ENCODE results near the gene CTDSP2.

Gene CTDSP2

GRCh38 chr12:57826966-57827365 lies 19.6 kb downstream of the CTDSP2 start:
- no peak for TF ChIP-seq CTCF (IDR thresholded peaks at IDR 0.05; ENCODE audit: low read depth, low read length, missing control alignments)
- in situ Hi-C loops (cut with HindIII; ENCODE audit: low sequenced_read_pairs), result loop anchor here (5.0 kb wide), 1 partner anchor 75 kb away; no protein-coding TSS in a partner anchor
- no peak for DNase-seq (ENCODE audit: low read depth)
- no peak overlapping the region for H3K4me3 ChIP-seq (ENCODE audit: low read depth, low read length)

- no peak for TF ChIP-seq CTCF (IDR thresholded peaks at IDR 0.05; ENCODE audit: low read depth, low read length, missing control alignments)
- H3K4me3 ChIP-seq (ENCODE audit: low read depth, low read length), result no peak overlapping the region
- DNase-seq (ENCODE audit: low read depth), result no peak
- in situ Hi-C loops (cut with HindIII; ENCODE audit: low sequenced_read_pairs), result loop anchor here (5.0 kb wide), 1 partner anchor 76 kb away; no protein-coding TSS in a partner anchor
These were observed 20.1 kb downstream of the CTDSP2 start for GRCh38 chr12:57826400-57826799.

- in situ Hi-C loops (cut with HindIII; ENCODE audit: low sequenced_read_pairs), result loop anchor here (5.0 kb wide), 1 partner anchor 77 kb away; no protein-coding TSS in a partner anchor
- no peak for TF ChIP-seq CTCF (IDR thresholded peaks at IDR 0.05; ENCODE audit: low read depth, low read length, missing control alignments)
- H3K4me3 ChIP-seq (ENCODE audit: low read depth, low read length), result no peak overlapping the region
- no peak for DNase-seq (ENCODE audit: low read depth)
These were observed 21.1 kb downstream of the CTDSP2 start for GRCh38 chr12:57825451-57825850.

GRCh38 chr12:57823908-57824640 lies 22.5 kb downstream of the CTDSP2 start:
- no peak overlapping the region for H3K4me3 ChIP-seq (ENCODE audit: low read depth, low read length)
- in situ Hi-C loops (cut with HindIII; ENCODE audit: low sequenced_read_pairs), result no loop called here
- no peak for TF ChIP-seq CTCF (IDR thresholded peaks at IDR 0.05; ENCODE audit: low read depth, low read length, missing control alignments)

GRCh38 chr12:57823131-57823907 lies 23.2 kb downstream of the CTDSP2 start:
- no peak overlapping the region for H3K4me3 ChIP-seq (ENCODE audit: low read depth, low read length)
- no peak for TF ChIP-seq CTCF (IDR thresholded peaks at IDR 0.05; ENCODE audit: low read depth, low read length, missing control alignments)
- no peak for DNase-seq (ENCODE audit: low read depth)
- in situ Hi-C loops (cut with HindIII; ENCODE audit: low sequenced_read_pairs), result no loop called here

More at GRCh38 chr12:57823908-57824640, 22.5 kb downstream of the CTDSP2 start:
- DNase-seq (ENCODE audit: low read depth), result no peak

GRCh38 chr12:57822392-57823130 lies 24.0 kb downstream of the CTDSP2 start:
- no peak for DNase-seq (ENCODE audit: low read depth)
- in situ Hi-C loops (cut with HindIII; ENCODE audit: low sequenced_read_pairs), result no loop called here
- H3K4me3 ChIP-seq (ENCODE audit: low read depth, low read length), result no peak overlapping the region
- TF ChIP-seq CTCF (IDR thresholded peaks at IDR 0.05; ENCODE audit: low read depth, low read length, missing control alignments), result no peak

Data from astrocyte of the cerebellum (primary cell).